Measurements from ENCODE around the gene ANKRD13A. TPM values are rescaled to one million over a fixed set of nuclear protein-coding genes. Genes with fewer than 3 reads are reported as not detected.

The ANKRD13A gene
- total RNA-seq, 1 donor from 2014 or later: 35.4 TPM

DNA sequence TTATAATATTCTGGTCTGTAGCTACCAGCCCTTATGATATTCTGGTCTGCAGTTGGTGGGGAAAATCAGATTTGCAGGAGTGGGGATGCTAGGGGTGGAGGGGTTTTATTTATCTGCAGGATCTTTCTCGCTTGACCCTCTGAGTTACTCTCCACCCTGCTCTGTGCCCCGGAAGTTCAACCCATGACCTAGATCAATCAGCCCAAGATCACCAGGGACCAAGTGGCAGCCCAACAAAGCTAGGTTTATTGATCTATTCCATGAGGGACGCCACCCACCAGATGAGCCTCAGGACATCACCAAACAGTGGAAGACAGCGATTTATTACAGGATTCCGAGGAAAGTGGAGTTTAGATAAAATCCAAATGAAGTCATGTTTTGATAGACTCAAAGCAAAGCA is 74.9 kb downstream of the ANKRD13A start:
- no peak overlapping the region for H3K27ac ChIP-seq
- no peaks in the 10 kb centered on the region for H3K36me3 Mint-ChIP-seq
- TF ChIP-seq EZH2phosphoT487 (IDR thresholded peaks at IDR 0.05): no peak
- no peak for TF ChIP-seq CTCF (IDR thresholded peaks at IDR 0.05)
- TF ChIP-seq EZH2 (IDR thresholded peaks at IDR 0.05): no peak

DNA sequence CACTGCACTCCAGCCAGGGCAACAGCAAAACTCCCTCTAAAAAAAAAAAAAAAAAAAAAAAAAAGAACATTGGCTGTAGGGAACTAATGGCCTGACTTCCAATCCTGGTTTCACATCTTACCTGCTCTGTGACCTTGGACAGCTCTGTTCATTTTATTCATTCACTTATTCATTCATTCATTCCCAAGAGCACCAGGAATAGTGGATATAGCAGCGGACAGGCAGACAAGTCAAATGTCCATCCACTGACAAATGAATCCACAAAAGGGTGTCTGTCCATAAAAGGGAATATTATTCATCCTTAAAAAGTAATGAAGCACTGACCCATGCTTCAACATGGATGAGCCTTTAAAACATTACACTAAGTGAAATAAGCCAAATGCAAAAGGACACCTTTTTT is 76.7 kb downstream of the ANKRD13A start:
- peaks cover 2% of the 10 kb centered on the region for H3K27me3 Mint-ChIP-seq (ENCODE audit: insufficient read depth, low read depth)
- no peak overlapping the region for H3K27ac ChIP-seq
- H3K4me2 ChIP-seq: no peak overlapping the region
- H3K27ac Mint-ChIP-seq: no peak overlapping the region
- no peaks in the 10 kb centered on the region for H3K27me3 ChIP-seq
- no peak overlapping the region for H3K9ac ChIP-seq
- no peaks in the 10 kb centered on the region for H3F3A ChIP-seq (ENCODE audit: low read depth)
- H2AFZ ChIP-seq (replicated peaks): no peak overlapping the region
- DNase-seq (ENCODE audit: low spot score): no peak
- H3K36me3 ChIP-seq: no peaks in the 10 kb centered on the region
- no peak for TF ChIP-seq EZH2phosphoT487 (IDR thresholded peaks at IDR 0.05)
- no peak for TF ChIP-seq CTCF (IDR thresholded peaks at IDR 0.05)
- TF ChIP-seq EZH2 (IDR thresholded peaks at IDR 0.05): no peak
- no peak overlapping the region for H3K4me3 ChIP-seq
- H3K79me2 ChIP-seq (ENCODE audit: low read depth): no peaks in the 10 kb centered on the region
- no peaks in the 10 kb centered on the region for H3K4me1 Mint-ChIP-seq
- no peak overlapping the region for H3K4me3 Mint-ChIP-seq
- no peaks in the 10 kb centered on the region for H3K36me3 Mint-ChIP-seq
- no peaks in the 10 kb centered on the region for H3K9me3 ChIP-seq (ENCODE audit: low read depth)
- no peaks in the 10 kb centered on the region for H4K20me1 ChIP-seq (ENCODE audit: low read depth)
- H3K4me1 ChIP-seq: no peaks in the 10 kb centered on the region
- no peaks in the 10 kb centered on the region for H3K9me3 Mint-ChIP-seq

More for the DNA sequence above, 74.9 kb downstream of the ANKRD13A start:
- H3K4me2 ChIP-seq: no peak overlapping the region
- no peaks in the 10 kb centered on the region for H3F3A ChIP-seq (ENCODE audit: low read depth)
- no peak overlapping the region for H3K27ac Mint-ChIP-seq
- H3K4me1 Mint-ChIP-seq: no peaks in the 10 kb centered on the region
- H3K4me3 Mint-ChIP-seq: no peak overlapping the region
- no peak overlapping the region for H3K4me3 ChIP-seq
- H4K20me1 ChIP-seq (ENCODE audit: low read depth): no peaks in the 10 kb centered on the region
- H3K9me3 Mint-ChIP-seq: no peaks in the 10 kb centered on the region
- no peak overlapping the region for H3K9ac ChIP-seq
- no peak for DNase-seq (ENCODE audit: low spot score)
- peaks cover 5% of the 10 kb centered on the region for H3K27me3 Mint-ChIP-seq (ENCODE audit: insufficient read depth, low read depth)
- no peaks in the 10 kb centered on the region for H3K36me3 ChIP-seq
- no peaks in the 10 kb centered on the region for H3K79me2 ChIP-seq (ENCODE audit: low read depth)
- H3K9me3 ChIP-seq (ENCODE audit: low read depth): no peaks in the 10 kb centered on the region
- H3K27me3 ChIP-seq: no peaks in the 10 kb centered on the region
- H3K4me1 ChIP-seq: no peaks in the 10 kb centered on the region
- H2AFZ ChIP-seq (replicated peaks): no peak overlapping the region

GRCh38 chr12:110077800-110078199 is 78.6 kb downstream of the ANKRD13A start:
- DNase-seq (ENCODE audit: low spot score): no peak
- Histone ChIP-seq H3K9me3 (ENCODE audit: low read depth) (no peaks in the 10 kb centered on the region), H3K4me2 (no peak overlapping the region), H3K79me2 (ENCODE audit: low read depth) (no peaks in the 10 kb centered on the region), H3K4me1 (no peaks in the 10 kb centered on the region), H2AFZ (replicated peaks) (no peak overlapping the region), H3K27me3 (no peaks in the 10 kb centered on the region), H3K36me3 (no peaks in the 10 kb centered on the region), H3K9ac (no peak overlapping the region), H3K27ac (no peak overlapping the region), H3F3A (ENCODE audit: low read depth) (no peaks in the 10 kb centered on the region), H3K4me3 (no peak overlapping the region), H4K20me1 (ENCODE audit: low read depth) (no peaks in the 10 kb centered on the region)
- no peak overlapping the region for H3K27ac Mint-ChIP-seq
- no peaks in the 10 kb centered on the region for H3K4me1 Mint-ChIP-seq
- H3K36me3 Mint-ChIP-seq: no peaks in the 10 kb centered on the region
- H3K4me3 Mint-ChIP-seq: no peak overlapping the region
- H3K27me3 Mint-ChIP-seq (ENCODE audit: insufficient read depth, low read depth): peaks cover 2% of the 10 kb centered on the region
- no peaks in the 10 kb centered on the region for H3K9me3 Mint-ChIP-seq
- TF ChIP-seq CTCF (IDR thresholded peaks at IDR 0.05) (no peak), EZH2 (IDR thresholded peaks at IDR 0.05) (no peak), EZH2phosphoT487 (IDR thresholded peaks at IDR 0.05) (no peak)
